T-cell (primary cell): Measurements from ENCODE around the gene TTPAL. TPM values are rescaled to one million over a fixed set of nuclear protein-coding genes. Genes with fewer than 3 reads are reported as not detected.

Experiments
- ATAC-seq, 4 experiments: fragments of 200-7000 bp in 3 of 4; fragments of 150-1000 bp in 1 of 4; cut with Tn5 transposase; replicated peaks in 1 of 4; 1 replicate in 3 of 4; 2 replicates in 1 of 4; pipeline ENCODE4 v1.10.0; 2021; ENCODE audit warnings: moderate library complexity in 3 of 4, mild to moderate bottlenecking in 2 of 4, moderate number of reproducible peaks in 1 of 4
- CTCF ChIA-PET, 2 donors: fragments of 300-600 bp; sonication (Branson Sonifier 250); formaldehyde crosslinking; loops; one replicate each; lab custom pipeline; 2022; ENCODE audit warnings: antibody characterized with exemption in 2 of 2; lab: Charles Lee
- POLR2A ChIA-PET, 2 donors: fragments of 300-600 bp; sonication (Branson Sonifier 250); formaldehyde crosslinking; loops; one replicate each; lab custom pipeline; 2022; ENCODE audit warnings: antibody characterized with exemption in 2 of 2; lab: Charles Lee
- DNase-seq, 35 experiments: peaks; one replicate each; pipeline versions ENCODE4 v3.0.0 to v3.0.0-alpha.2; 2013 to 2023
- H3K27ac ChIP-seq: one replicate; pipeline ENCODE4 v1.5.1; 2013; ENCODE audit warnings: low read length
- H3K27me3 ChIP-seq, 2 experiments: replicated peaks in 1 of 2; 1 replicate in 1 of 2; 2 replicates in 1 of 2; pipeline versions ENCODE4 v1.6.1 to v1.7.0; 2013; ENCODE audit warnings: low read length in 1 of 2, mixed read lengths in 1 of 2; ENCODE audit not compliant: control insufficient read depth in 2 of 2, insufficient read depth in 2 of 2; ENCODE audit errors: extremely low read depth in 1 of 2
- H3K36me3 ChIP-seq, 2 donors: 1 replicate in 1 of 2; 2 replicates in 1 of 2; pipeline versions ENCODE4 v1.6.1 to v1.7.0; 2013; ENCODE audit warnings: low read length in 1 of 2; ENCODE audit not compliant: control insufficient read depth in 2 of 2, insufficient read depth in 1 of 2; ENCODE audit errors: extremely low read depth in 1 of 2
- H3K4me1 ChIP-seq, 2 experiments: 1 replicate in 1 of 2; 2 replicates in 1 of 2; pipeline versions ENCODE4 v1.6.1 to v1.7.0; 2013; ENCODE audit warnings: low read length in 2 of 2, mixed read lengths in 1 of 2; ENCODE audit not compliant: insufficient read depth in 2 of 2, control insufficient read depth in 1 of 2; ENCODE audit errors: extremely low read depth in 1 of 2
- H3K4me3 ChIP-seq, 2 donors: 1 replicate in 1 of 2; 2 replicates in 1 of 2; pipeline versions ENCODE4 v1.5.1 to v1.7.0; 2013; ENCODE audit warnings: mild to moderate bottlenecking in 2 of 2, low read length in 1 of 2, moderate library complexity in 1 of 2; ENCODE audit not compliant: control insufficient read depth in 1 of 2; ENCODE audit errors: extremely low read depth in 1 of 2
- H3K9me3 ChIP-seq: 2 replicates; pipeline ENCODE4 v1.7.0; 2013
- H3K27ac Mint-ChIP-seq, 2 donors: one replicate each; pipeline ENCODE4 v1.8.0; 2020 to 2021; ENCODE audit warnings: mild to moderate bottlenecking in 2 of 2, mixed read lengths in 2 of 2
- H3K27me3 Mint-ChIP-seq, 2 donors: one replicate each; pipeline ENCODE4 v1.8.0; 2021 to 2022; ENCODE audit warnings: mixed read lengths in 2 of 2
- H3K36me3 Mint-ChIP-seq: one replicate; pipeline ENCODE4 v1.8.0; 2021; ENCODE audit warnings: mixed read lengths
- H3K4me1 Mint-ChIP-seq, 3 donors: one replicate each; pipeline ENCODE4 v1.8.0; 2020 to 2022; ENCODE audit warnings: mixed read lengths in 3 of 3, mild to moderate bottlenecking in 1 of 3
- H3K4me3 Mint-ChIP-seq, 3 donors: one replicate each; pipeline ENCODE4 v1.8.0; 2020 to 2022; ENCODE audit warnings: mild to moderate bottlenecking in 3 of 3, mixed read lengths in 3 of 3, moderate library complexity in 3 of 3
- H3K9me3 Mint-ChIP-seq, 3 donors: one replicate each; pipeline ENCODE4 v1.8.0; 2020 to 2022; ENCODE audit warnings: mixed read lengths in 3 of 3
- WGBS: methylation state at CpG from one replicate; pipeline ENCODE4 v1.1.5; 2013; ENCODE audit warnings: missing lambda C conversion rate; ENCODE audit not compliant: insufficient coverage; 5-methylcytosine and 5-hydroxymethylcytosine counted together
- total RNA-seq, 35 experiments: library from RNA in 6 of 35; stranded (reverse) in 6 of 35; fragments of 120-200 nt in 1 of 35; gene quantifications; one replicate each; pipeline versions ENCODE4 v1.2.1 to v1.2.4 and lab custom pipeline; 2013 to 2026

Gene TTPAL
- total RNA-seq, 5 donors from 2014 or later (not counting 1 experiment from before 2014, with no cell fraction given) = 14.6 to 19.2 (median 16.8) TPM

DNA sequence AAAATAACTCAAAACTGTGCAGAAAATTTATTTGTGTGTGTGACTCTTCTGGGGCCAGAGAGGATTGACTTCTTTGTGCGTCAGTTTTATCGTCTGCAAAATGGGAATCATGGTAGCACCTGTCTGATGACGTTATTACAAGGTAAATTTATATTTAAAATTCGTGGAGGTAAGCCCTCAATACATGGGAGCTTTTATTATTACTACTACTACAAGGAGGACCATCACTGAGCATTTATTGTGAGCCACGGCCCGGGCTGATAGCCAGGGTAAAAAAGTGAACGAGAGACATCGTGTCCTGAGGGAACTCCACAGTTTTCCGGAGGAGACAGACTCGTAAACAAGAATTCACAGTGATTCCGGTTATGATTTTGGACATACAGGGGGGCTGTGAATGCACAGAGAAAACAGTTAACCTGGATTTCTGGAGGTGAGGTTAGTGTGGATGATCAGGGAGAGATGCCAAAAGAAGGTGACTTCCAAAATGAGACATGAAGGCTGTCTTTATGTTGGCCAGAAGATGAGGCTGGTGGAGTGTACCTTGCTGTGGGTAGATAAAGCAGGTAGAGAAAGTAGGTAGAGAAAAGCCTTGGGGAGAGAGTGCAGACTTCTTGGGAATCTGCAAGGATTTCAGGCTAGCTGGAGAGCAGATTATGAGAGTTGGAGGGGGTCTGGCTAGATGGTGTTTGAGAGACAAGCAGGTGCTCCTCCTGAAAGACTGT lies 56.7 kb downstream of the TTPAL start:
- CTCF ChIA-PET = no interaction called here
- WGBS = 66% methylated on average over 8 of the region's 11 CpGs
- peaks cover 6 to 17% of the 10 kb centered on the region in 2 experiments for H3K4me1 ChIP-seq
- H3K36me3 ChIP-seq = no peaks in the 10 kb centered on the region
- H3K4me3 ChIP-seq = peak overlapping the region; percentile 39 to 64
- H3K27me3 ChIP-seq = peaks cover 0 to 17% of the 10 kb centered on the region in 2 experiments
- Mint-ChIP-seq H3K27me3 (no peaks in the 10 kb centered on the region), H3K9me3 (no peaks in the 10 kb centered on the region), H3K4me3 (no peak overlapping the region), H3K36me3 (no peaks in the 10 kb centered on the region), H3K4me1 (peaks cover 0 to 9% (median 7%) of the 10 kb centered on the region in 3 donors), H3K27ac (no peak overlapping the region)
- no peaks in the 10 kb centered on the region for H3K9me3 ChIP-seq
- H3K27ac ChIP-seq = no peak overlapping the region
- DNase-seq (peak in 2 of 35 experiments; percentile 10 to 18), ATAC-seq (peak in 3 of 4 experiments; percentile 16 to 38 (median 17))
- POLR2A ChIA-PET = no interaction called here

DNA sequence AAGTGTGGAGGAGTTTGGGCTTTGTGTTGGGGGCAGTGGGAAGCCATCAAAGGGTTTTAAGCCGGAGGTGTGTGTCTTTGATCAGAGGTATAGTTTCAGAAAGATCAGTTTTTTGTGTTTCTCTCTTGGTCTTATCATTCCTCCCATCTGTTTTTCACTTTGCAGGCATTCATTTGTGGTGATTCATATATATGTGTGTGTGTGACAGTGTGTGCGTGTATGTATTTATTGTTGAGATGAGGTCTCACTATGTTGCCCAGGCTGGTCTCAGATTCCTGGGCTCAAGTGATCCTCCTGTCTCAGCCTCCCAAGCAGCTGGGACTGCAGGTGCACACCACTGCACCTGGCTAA lies 57.3 kb downstream of the TTPAL start:
- Histone ChIP-seq H3K27me3 (peaks cover 0 to 16% of the 10 kb centered on the region in 2 experiments), H3K27ac (no peak overlapping the region), H3K4me3 (no peak overlapping the region), H3K36me3 (no peaks in the 10 kb centered on the region), H3K9me3 (no peaks in the 10 kb centered on the region), H3K4me1 (peaks cover 6 to 17% of the 10 kb centered on the region in 2 experiments)
- DNase-seq = peak in 5 of 35 experiments; percentile 4 to 48 (median 23)
- peak; percentile 45 to 67 (median 55) for ATAC-seq
- Mint-ChIP-seq H3K36me3 (no peaks in the 10 kb centered on the region), H3K27me3 (no peaks in the 10 kb centered on the region), H3K4me3 (no peak overlapping the region), H3K4me1 (peaks cover 0 to 9% (median 7%) of the 10 kb centered on the region in 3 donors), H3K27ac (no peak overlapping the region), H3K9me3 (no peaks in the 10 kb centered on the region)
- ChIA-PET POLR2A (interaction anchor here in 1 of 2 donors (0.7 kb wide), 1 partner anchor 12 kb away, joined by 3 read pairs; no protein-coding TSS in a partner anchor), CTCF (no interaction called here)
- no CpG with 5 or more reads among the region's 2 CpGs for WGBS

DNA sequence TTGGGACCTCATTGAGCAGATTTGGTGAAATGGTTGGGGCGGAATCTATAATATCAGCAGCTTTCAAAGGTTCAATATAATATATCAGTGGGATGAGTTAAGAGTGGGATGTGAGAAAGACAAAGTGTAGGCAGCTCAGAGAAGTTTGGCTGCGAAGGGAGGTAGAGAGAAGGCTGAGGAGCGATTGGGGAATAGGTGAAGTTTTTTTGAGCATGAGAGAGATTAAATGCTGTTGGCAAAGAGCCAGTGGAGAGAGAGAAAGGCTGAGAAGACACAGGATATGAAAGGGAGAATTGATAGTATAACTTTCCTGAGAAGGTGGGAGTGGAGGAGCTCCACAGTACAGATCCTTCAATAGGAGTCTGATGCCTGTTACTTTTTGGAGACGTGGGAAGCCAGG lies 58.3 kb downstream of the TTPAL start:
- H3K4me1 ChIP-seq = peaks cover 6 to 17% of the 10 kb centered on the region in 2 experiments
- Mint-ChIP-seq H3K27ac (no peak overlapping the region), H3K4me3 (no peak overlapping the region), H3K27me3 (no peaks in the 10 kb centered on the region), H3K4me1 (peaks cover 0 to 9% (median 7%) of the 10 kb centered on the region in 3 donors), H3K36me3 (no peaks in the 10 kb centered on the region), H3K9me3 (no peaks in the 10 kb centered on the region)
- POLR2A ChIA-PET = interaction anchor here in 1 of 2 donors (0.6 kb wide), 1 partner anchor 10 kb away, joined by 10 read pairs; no protein-coding TSS in a partner anchor
- DNase-seq = peak in 1 of 35 experiments; percentile 25
- no peak for ATAC-seq
- no peaks in the 10 kb centered on the region for H3K9me3 ChIP-seq
- peaks cover 0 to 12% of the 10 kb centered on the region in 2 experiments for H3K27me3 ChIP-seq
- H3K4me3 ChIP-seq = no peak overlapping the region
- no peak overlapping the region for H3K27ac ChIP-seq
- no peaks in the 10 kb centered on the region for H3K36me3 ChIP-seq
- CTCF ChIA-PET = interaction anchor here in 1 of 2 donors (0.7 kb wide), 1 partner anchor 26 kb away, joined by 4 read pairs; no protein-coding TSS in a partner anchor
- 50% methylated on average over 3 of the region's 4 CpGs for WGBS

DNA sequence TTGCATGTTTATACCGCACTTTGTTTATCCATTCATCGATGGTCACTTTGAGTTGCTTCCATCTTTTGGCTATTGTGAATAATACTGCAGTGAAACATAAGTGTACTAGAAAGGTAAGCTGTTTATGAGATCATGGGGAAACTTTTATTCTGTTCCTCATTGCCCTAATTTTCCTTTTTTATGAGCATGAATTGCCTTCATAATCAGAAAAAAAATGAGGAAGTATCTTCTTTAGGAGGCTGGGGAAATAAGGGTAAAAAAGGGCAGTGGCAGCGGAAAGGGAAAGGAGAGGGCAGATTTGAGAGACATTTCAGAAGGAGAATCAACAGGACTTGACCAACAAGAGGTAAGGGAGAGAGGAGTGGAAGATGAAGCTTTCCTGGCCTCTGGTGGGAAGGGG lies 60.5 kb downstream of the TTPAL start:
- no peaks in the 10 kb centered on the region for H3K36me3 Mint-ChIP-seq
- POLR2A ChIA-PET = no interaction called here
- Histone ChIP-seq H3K27ac (no peak overlapping the region), H3K9me3 (no peaks in the 10 kb centered on the region), H3K36me3 (no peaks in the 10 kb centered on the region), H3K4me1 (peaks cover 6 to 14% of the 10 kb centered on the region in 2 experiments), H3K4me3 (no peak overlapping the region), H3K27me3 (peaks cover 0 to 7% of the 10 kb centered on the region in 2 experiments)
- H3K4me1 Mint-ChIP-seq = peaks cover 0 to 6% (median 4%) of the 10 kb centered on the region in 3 donors
- DNase-seq (no peak), ATAC-seq (no peak)
- H3K27ac Mint-ChIP-seq = peak overlapping the region in 1 of 2 donors; percentile 1
- H3K4me3 Mint-ChIP-seq = no peak overlapping the region
- H3K27me3 Mint-ChIP-seq = peaks cover 0 to 2% of the 10 kb centered on the region in 2 donors
- CTCF ChIA-PET = no interaction called here
- H3K9me3 Mint-ChIP-seq = no peaks in the 10 kb centered on the region
- WGBS = 100% methylated on average over 2 of the region's 3 CpGs

DNA sequence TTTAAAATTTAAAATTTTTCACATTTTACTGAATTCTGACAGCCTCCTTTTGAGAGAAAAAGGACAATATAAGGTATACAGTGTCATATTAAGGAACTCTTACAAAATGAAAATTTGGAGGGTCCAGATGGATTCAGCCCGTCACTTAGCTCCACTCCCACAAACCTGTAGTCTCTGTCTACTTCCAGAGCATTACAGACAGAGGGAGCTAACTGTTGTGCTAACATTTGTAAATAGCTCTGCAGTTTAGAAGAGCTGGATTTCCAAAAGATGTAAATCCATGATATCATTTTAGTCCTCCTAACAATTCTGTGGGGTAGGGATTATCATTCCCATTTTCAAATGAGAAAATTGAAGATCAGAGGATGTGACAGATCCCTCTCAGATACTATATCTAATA lies 62.3 kb downstream of the TTPAL start:
- no peaks in the 10 kb centered on the region for H3K36me3 Mint-ChIP-seq
- no peak overlapping the region for H3K27ac Mint-ChIP-seq
- no CpG with 5 or more reads among the region's 1 CpG for WGBS
- Histone ChIP-seq H3K36me3 (no peaks in the 10 kb centered on the region), H3K4me1 (peaks cover 0 to 3% of the 10 kb centered on the region in 2 experiments), H3K27me3 (peaks cover 0 to 3% of the 10 kb centered on the region in 2 experiments), H3K27ac (no peak overlapping the region), H3K4me3 (no peak overlapping the region), H3K9me3 (no peaks in the 10 kb centered on the region)
- H3K9me3 Mint-ChIP-seq = no peaks in the 10 kb centered on the region
- no peak for ATAC-seq
- CTCF ChIA-PET = interaction anchor here (0.7 to 0.9 kb wide), 2 partner anchors 26 to 459 kb away, joined by 3 read pairs; no protein-coding TSS in a partner anchor
- no peak for DNase-seq
- POLR2A ChIA-PET = no interaction called here
- H3K4me3 Mint-ChIP-seq = no peak overlapping the region
- H3K27me3 Mint-ChIP-seq = peaks cover 0 to 2% of the 10 kb centered on the region in 2 donors
- peaks cover 0 to 2% (median 0%) of the 10 kb centered on the region in 3 donors for H3K4me1 Mint-ChIP-seq

DNA sequence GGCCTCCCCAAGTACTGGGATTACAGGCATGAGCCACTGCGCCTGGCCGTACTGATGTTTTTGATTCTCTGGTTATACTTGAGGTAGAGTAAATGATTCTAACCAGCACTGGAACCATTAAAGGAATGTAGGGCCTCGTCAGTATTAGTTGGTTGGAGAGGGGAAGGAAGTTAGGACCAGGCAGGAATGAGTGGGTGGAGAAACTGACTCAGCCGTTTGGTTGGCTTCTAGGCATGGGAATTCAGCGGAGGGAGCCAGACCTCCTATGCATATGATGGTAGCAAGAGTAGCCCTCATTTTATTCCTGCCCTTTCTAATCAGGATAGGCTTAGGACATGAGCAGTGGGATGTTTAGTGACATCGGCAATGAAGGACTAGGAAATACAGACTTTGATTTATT lies 65.2 kb downstream of the TTPAL start:
- H3K27me3 Mint-ChIP-seq = peaks cover 0 to 2% of the 10 kb centered on the region in 2 donors
- WGBS = 85% methylated on average over 3 of the region's 6 CpGs
- no peak for DNase-seq

More for the DNA sequence above, 65.2 kb downstream of the TTPAL start:
- Mint-ChIP-seq H3K36me3 (no peaks in the 10 kb centered on the region), H3K9me3 (no peaks in the 10 kb centered on the region), H3K27ac (no peak overlapping the region), H3K4me3 (no peak overlapping the region), H3K4me1 (peaks cover 0 to 2% (median 0%) of the 10 kb centered on the region in 3 donors)
- ChIA-PET CTCF (interaction anchor here (0.6 to 0.9 kb wide), 2 partner anchors 26 to 69 kb away, joined by 4 to 5 read pairs; no protein-coding TSS in a partner anchor), POLR2A (interaction anchor here (0.7 kb wide), 2 partner anchors 26 to 45 kb away, joined by 3 to 4 read pairs; no protein-coding TSS in a partner anchor)
- Histone ChIP-seq H3K4me1 (no peaks in the 10 kb centered on the region), H3K4me3 (no peak overlapping the region), H3K9me3 (no peaks in the 10 kb centered on the region), H3K27ac (no peak overlapping the region), H3K36me3 (no peaks in the 10 kb centered on the region), H3K27me3 (peaks cover 0 to 3% of the 10 kb centered on the region in 2 experiments)
- ATAC-seq = no peak
